Endothelial cell of umbilical vein (primary cell): ENCODE measurements around the gene KIRREL2. TPM values are rescaled to one million over a fixed set of nuclear protein-coding genes. Genes with fewer than 3 reads are reported as not detected.

Experiments
- BruUV-seq: library from RNA; stranded (reverse); fragments of 400-500 nt; replicated peaks from 2 replicates; lab custom pipeline; 2021; lab: Mats Ljungman, UMichigan
- CTCF ChIA-PET: fragments of 300-600, 350-600 bp; sonication (Branson Sonifier 250); formaldehyde crosslinking; loops from one replicate; lab custom pipeline; 2021; ENCODE audit warnings: antibody characterized with exemption, inconsistent platforms; lab: Charles Lee
- POLR2A ChIA-PET: fragments of 300-600, 350-600 bp; sonication (Branson Sonifier 250); formaldehyde crosslinking; loops from one replicate; lab custom pipeline; 2021; ENCODE audit warnings: antibody characterized with exemption, inconsistent platforms; lab: Charles Lee
- DNase-seq: peaks from one replicate; pipeline ENCODE4 v3.0.0-alpha.2; 2011; ENCODE audit warnings: low read depth, low spot score
- FAIRE-seq: peaks from 2 replicates; lab custom pipeline; 2011; peaks lifted over from hg19 to GRCh38; lab: Jason Lieb, UNC
- H2AFZ ChIP-seq: 2 replicates; pipeline ENCODE4 v1.6.0; 2012; ENCODE audit warnings: low read depth, low read length, control low read depth, inconsistent platforms
- H3K27ac ChIP-seq: 2 replicates; pipeline ENCODE4 v1.5.1; 2011; ENCODE audit warnings: low read depth, mild to moderate bottlenecking, control low read depth, low read length, moderate library complexity; ENCODE audit not compliant: insufficient read depth
- H3K27me3 ChIP-seq, 2 experiments: 2 replicates each; pipeline versions ENCODE4 v1.6.0 to v1.6.1; 2011; ENCODE audit warnings: low read length in 2 of 2, mixed read lengths in 1 of 2; ENCODE audit not compliant: control insufficient read depth in 2 of 2, insufficient read depth in 2 of 2
- H3K36me3 ChIP-seq, 2 experiments: 2 replicates in 1 of 2; 3 replicates in 1 of 2; pipeline ENCODE4 v1.5.1; 2011; ENCODE audit warnings: low read length in 2 of 2, mild to moderate bottlenecking in 1 of 2, moderate library complexity in 1 of 2; ENCODE audit not compliant: control insufficient read depth in 2 of 2, insufficient read depth in 2 of 2; ENCODE audit errors: extremely low read depth in 1 of 2
- H3K4me1 ChIP-seq: 3 replicates; pipeline ENCODE4 v1.5.1; 2011; ENCODE audit warnings: mild to moderate bottlenecking, low read length; ENCODE audit not compliant: control insufficient read depth, insufficient read depth; ENCODE audit errors: extremely low read depth
- H3K4me2 ChIP-seq: 2 replicates; pipeline ENCODE4 v1.6.1; 2011; ENCODE audit warnings: low read length, control low read depth, mixed read lengths; ENCODE audit not compliant: insufficient read depth
- H3K4me3 ChIP-seq, 3 experiments: fragments of 200-600 bp in 1 of 3; sonication (generic), shearing (Covaris generic) in 1 of 3; replicated peaks in 1 of 3; 2 replicates each; pipeline ENCODE4 v1.5.1; 2011 to 2016; ENCODE audit warnings: control low read depth in 3 of 3, low read length in 3 of 3, mild to moderate bottlenecking in 2 of 3, inconsistent platforms in 1 of 3, low read depth in 1 of 3, moderate library complexity in 1 of 3; ENCODE audit not compliant: insufficient read depth in 1 of 3
- H3K79me2 ChIP-seq: 2 replicates; pipeline ENCODE4 v1.6.0; 2012; ENCODE audit warnings: low read length, inconsistent platforms; ENCODE audit not compliant: control insufficient read depth, insufficient read depth
- H3K9ac ChIP-seq: replicated peaks from 2 replicates; pipeline ENCODE3; 2011; ENCODE audit warnings: low read length, control low read depth; ENCODE audit not compliant: insufficient read depth; ENCODE audit errors: extremely low read depth
- H3K9me1 ChIP-seq: replicated peaks from 3 replicates; pipeline ENCODE4 v1.6.0; 2011; ENCODE audit warnings: mild to moderate bottlenecking, low read length; ENCODE audit not compliant: control insufficient read depth, insufficient read depth; ENCODE audit errors: extremely low read depth
- H3K9me3 ChIP-seq: replicated peaks from 2 replicates; pipeline ENCODE4 v1.5.1; 2012; ENCODE audit warnings: low read length, inconsistent platforms; ENCODE audit not compliant: control insufficient read depth, insufficient read depth
- H4K20me1 ChIP-seq: replicated peaks from 2 replicates; pipeline ENCODE3; 2011; ENCODE audit warnings: mild to moderate bottlenecking, low read length; ENCODE audit not compliant: control insufficient read depth, insufficient read depth; ENCODE audit errors: extremely low read depth
- EZH2 ChIP-seq: IDR thresholded peaks from 2 replicates; pipeline ENCODE4 v1.6.1; 2012; ENCODE audit warnings: borderline replicate concordance, low read depth, mild to moderate bottlenecking, moderate library complexity, low read length, inconsistent platforms; ENCODE audit not compliant: severe bottlenecking
- FOS ChIP-seq: IDR thresholded peaks from 2 replicates; pipeline ENCODE4 v1.6.1; 2011; ENCODE audit warnings: mild to moderate bottlenecking, low read length, moderate library complexity, borderline replicate concordance; ENCODE audit not compliant: insufficient read depth
- GATA2 ChIP-seq: IDR thresholded peaks from 2 replicates; pipeline ENCODE4 v1.7.0; 2011; ENCODE audit warnings: low read depth, mild to moderate bottlenecking, moderate library complexity, mixed read lengths, low read length; ENCODE audit not compliant: insufficient read length, insufficient read depth
- JUN ChIP-seq: IDR thresholded peaks from 2 replicates; pipeline ENCODE4 v1.6.1; 2011; ENCODE audit warnings: borderline replicate concordance, low read depth; ENCODE audit not compliant: insufficient read length, insufficient read depth
- MYC ChIP-seq: IDR thresholded peaks from one replicate; pipeline ENCODE4 v1.6.1; 2011; ENCODE audit warnings: mild to moderate bottlenecking, low read depth, low read length
- POLR2A ChIP-seq: IDR thresholded peaks from 2 replicates; pipeline ENCODE4 v1.6.1; 2012; ENCODE audit warnings: low read depth, mild to moderate bottlenecking, control low read depth, low read length
- POLR2AphosphoS5 ChIP-seq: IDR thresholded peaks from 2 replicates; pipeline ENCODE4 v1.6.1; 2012; ENCODE audit warnings: low read depth, mild to moderate bottlenecking, control low read depth, low read length, moderate library complexity; ENCODE audit not compliant: insufficient read depth
- dilution Hi-C: fragments of 300-500 bp; cut with MboI; formaldehyde crosslinking; loops from one replicate; pipeline ENCODE4 v1.15.0; 2019; ENCODE audit warnings: low sequenced_read_pairs; ENCODE audit not compliant: extremely low pct_ligation_motif_present
- intact Hi-C: fragments of 100-400 bp; cut with micrococcal nuclease; formaldehyde crosslinking; loops from one replicate; pipeline ENCODE4 v1.10.0; 2022
- polyA plus RNA-seq, 4 experiments: library from polyadenylated mRNA; depleted of rRNA in 3 of 4; stranded (reverse) in 3 of 4; unstranded in 1 of 4; fragments of >200 nt; gene quantifications; 2 replicates each; pipeline versions ENCODE4 v1.2.1 to v1.2.3, GENCODE V29; 2011 to 2012; ENCODE audit warnings: missing spikeins in 1 of 4
- total RNA-seq: library from RNA; stranded (reverse); gene quantifications from 2 replicates; pipeline ENCODE4 v1.2.3, GENCODE V29; 2021
- TF ChIP-seq, protein P1 (sequence below), 2 donors: IDR thresholded peaks; 1 replicate in 1 of 2; 2 replicates in 1 of 2; pipeline ENCODE4 v1.5.1; 2011; ENCODE audit warnings: low read length in 2 of 2, mild to moderate bottlenecking in 2 of 2, moderate library complexity in 2 of 2, control low read depth in 1 of 2, inconsistent platforms in 1 of 2, low read depth in 1 of 2; ENCODE audit not compliant: insufficient read depth in 1 of 2; ENCODE audit errors: extremely low read depth in 1 of 2
- TF ChIP-seq, protein P2 (sequence below): IDR thresholded peaks from 2 replicates; pipeline ENCODE4 v1.6.1; 2011; ENCODE audit not compliant: insufficient read depth, insufficient read length

KIRREL2 gene
- total and polyA plus RNA-seq, 2 donors (not counting 3 experiments of a cell fraction or from before 2014, with no cell fraction given), result not detected

DNA sequence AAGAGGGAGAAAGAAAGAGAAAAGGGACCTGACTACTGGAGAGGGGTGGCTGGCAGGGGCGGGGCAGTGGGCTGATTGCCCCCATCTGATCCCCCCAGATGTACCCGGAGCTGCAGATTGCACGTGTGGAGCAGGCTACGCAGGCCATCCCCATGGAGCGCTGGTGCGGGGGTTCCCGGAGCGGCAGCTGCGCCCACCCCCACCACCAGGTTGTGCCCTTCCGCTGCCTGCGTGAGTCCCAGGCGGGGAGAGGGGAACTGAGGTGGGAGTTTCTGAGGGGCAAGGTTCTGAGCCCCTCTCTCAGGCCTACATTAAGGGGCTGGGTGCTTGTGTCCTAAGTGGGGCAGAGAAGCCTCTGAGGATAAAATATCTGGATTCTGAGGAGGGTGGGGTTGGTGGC, 14.1 kb downstream of the KIRREL2 start:
- Histone ChIP-seq H2AFZ (no peak overlapping the region), H3K27me3 (peaks cover 0 to 7% of the 10 kb centered on the region in 2 experiments), H3K9me3 (no peaks in the 10 kb centered on the region), H3K4me3 (no peak overlapping the region), H3K79me2 (no peaks in the 10 kb centered on the region), H3K9me1 (no peaks in the 10 kb centered on the region), H3K9ac (no peak overlapping the region), H3K36me3 (no peaks in the 10 kb centered on the region), H4K20me1 (no peaks in the 10 kb centered on the region), H3K4me1 (peaks cover 4% of the 10 kb centered on the region), H3K4me2 (no peak overlapping the region), H3K27ac (no peak overlapping the region)
- dilution Hi-C loops, result no loop called here
- DNase-seq, result no peak
- no TSS peak for BruUV-seq
- intact Hi-C loops, result no loop called here
- FAIRE-seq, result no peak
- TF ChIP-seq EZH2, result no peak
- TF ChIP-seq POLR2AphosphoS5, result no peak
- TF ChIP-seq JUN, result no peak
- TF ChIP-seq, protein P1, sequence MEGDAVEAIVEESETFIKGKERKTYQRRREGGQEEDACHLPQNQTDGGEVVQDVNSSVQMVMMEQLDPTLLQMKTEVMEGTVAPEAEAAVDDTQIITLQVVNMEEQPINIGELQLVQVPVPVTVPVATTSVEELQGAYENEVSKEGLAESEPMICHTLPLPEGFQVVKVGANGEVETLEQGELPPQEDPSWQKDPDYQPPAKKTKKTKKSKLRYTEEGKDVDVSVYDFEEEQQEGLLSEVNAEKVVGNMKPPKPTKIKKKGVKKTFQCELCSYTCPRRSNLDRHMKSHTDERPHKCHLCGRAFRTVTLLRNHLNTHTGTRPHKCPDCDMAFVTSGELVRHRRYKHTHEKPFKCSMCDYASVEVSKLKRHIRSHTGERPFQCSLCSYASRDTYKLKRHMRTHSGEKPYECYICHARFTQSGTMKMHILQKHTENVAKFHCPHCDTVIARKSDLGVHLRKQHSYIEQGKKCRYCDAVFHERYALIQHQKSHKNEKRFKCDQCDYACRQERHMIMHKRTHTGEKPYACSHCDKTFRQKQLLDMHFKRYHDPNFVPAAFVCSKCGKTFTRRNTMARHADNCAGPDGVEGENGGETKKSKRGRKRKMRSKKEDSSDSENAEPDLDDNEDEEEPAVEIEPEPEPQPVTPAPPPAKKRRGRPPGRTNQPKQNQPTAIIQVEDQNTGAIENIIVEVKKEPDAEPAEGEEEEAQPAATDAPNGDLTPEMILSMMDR (IDR thresholded peaks at IDR 0.05; ENCODE audit: extremely low read depth in 1 of 2, insufficient read depth in 1 of 2, low read depth in 1 of 2, low read length in 2 of 2), result no peak
- no peak for TF ChIP-seq GATA2
- no peak for TF ChIP-seq MYC
- TF ChIP-seq, protein P2, sequence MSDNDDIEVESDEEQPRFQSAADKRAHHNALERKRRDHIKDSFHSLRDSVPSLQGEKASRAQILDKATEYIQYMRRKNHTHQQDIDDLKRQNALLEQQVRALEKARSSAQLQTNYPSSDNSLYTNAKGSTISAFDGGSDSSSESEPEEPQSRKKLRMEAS, result no peak
- TF ChIP-seq POLR2A, result no peak
- no peak for TF ChIP-seq FOS
- ChIA-PET CTCF (no interaction called here), POLR2A (no interaction called here)
